Measurements from ENCODE around the gene ROBO2. TPM values are rescaled to one million over a fixed set of nuclear protein-coding genes. Genes with fewer than 3 reads are reported as not detected.

Gene ROBO2
- total RNA-seq, 1 donor from 2014 or later: 22.7 TPM

DNA sequence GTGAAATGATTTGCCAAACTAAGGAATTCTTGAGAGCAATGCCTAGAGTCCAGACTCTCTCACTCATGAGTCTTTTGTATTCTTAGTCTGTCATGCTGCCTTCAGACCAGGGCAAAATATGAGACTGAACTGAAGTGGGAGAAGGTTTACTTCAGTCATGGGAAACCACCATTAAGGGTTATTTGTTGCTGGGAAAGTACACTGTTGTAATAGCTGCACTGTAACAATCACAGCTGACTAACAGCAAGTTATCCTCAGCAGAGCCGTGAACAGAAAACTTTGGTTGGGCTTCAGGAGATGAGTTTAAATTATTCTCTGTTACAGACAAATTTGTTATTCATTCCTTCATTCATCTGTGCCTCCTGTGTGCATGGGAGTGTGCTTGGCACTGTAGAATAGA, 258.5 kb downstream of the ROBO2 start:
- Mint-ChIP-seq H3K4me3 (no peak overlapping the region), H3K36me3 (no peaks in the 10 kb centered on the region), H3K27me3 (no peaks in the 10 kb centered on the region), H3K27ac (no peak overlapping the region), H3K9me3 (peaks cover 5% of the 10 kb centered on the region), H3K4me1 (ENCODE audit: unreplicated experiment) (no peaks in the 10 kb centered on the region)
- no peak for TF ChIP-seq CTCF (conservative IDR thresholded peaks at IDR 0.05)
- no peak for DNase-seq (ENCODE audit: extremely low spot score, unreplicated experiment)

DNA sequence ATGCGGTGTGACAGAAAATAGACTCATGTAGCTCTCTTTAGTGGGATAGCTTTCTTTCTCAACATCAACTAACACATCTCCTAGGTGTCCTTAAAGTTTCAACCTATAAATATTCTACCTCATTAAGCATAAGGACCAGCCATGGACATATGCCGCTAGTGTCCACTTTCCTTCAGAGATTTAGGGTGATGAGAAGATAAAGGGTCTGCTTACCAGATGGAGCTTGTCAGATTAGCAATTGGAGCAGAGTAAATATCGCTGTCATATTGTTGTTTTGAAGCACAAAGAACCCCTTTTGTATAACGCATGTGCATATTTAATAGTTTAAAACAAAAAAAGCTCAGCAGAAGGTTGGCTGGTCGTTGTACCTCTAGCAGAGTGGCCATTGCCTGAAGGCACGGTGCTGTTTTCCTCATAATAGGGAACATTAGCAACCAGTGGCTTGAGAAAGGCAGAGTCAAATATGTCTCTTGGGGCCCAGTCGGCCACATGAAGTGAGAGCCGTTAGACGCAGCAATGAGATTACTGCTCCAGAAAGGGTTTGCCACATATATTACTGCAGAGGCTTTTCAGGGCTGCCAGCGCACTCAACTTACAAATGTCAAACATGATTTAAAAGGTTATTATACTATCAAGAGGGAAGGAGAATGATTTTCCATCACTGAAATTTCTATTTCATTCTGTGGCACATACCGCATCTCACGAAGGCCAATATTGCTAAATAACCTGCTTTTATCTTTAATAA, 264.2 kb downstream of the ROBO2 start:
- H3K27ac Mint-ChIP-seq: no peak overlapping the region
- H3K27me3 Mint-ChIP-seq: no peaks in the 10 kb centered on the region
- TF ChIP-seq CTCF (conservative IDR thresholded peaks at IDR 0.05): no peak
- no peaks in the 10 kb centered on the region for H3K36me3 Mint-ChIP-seq
- no peak for DNase-seq (ENCODE audit: extremely low spot score, unreplicated experiment)
- H3K9me3 Mint-ChIP-seq: no peaks in the 10 kb centered on the region
- no peak overlapping the region for H3K4me3 Mint-ChIP-seq
- H3K4me1 Mint-ChIP-seq (ENCODE audit: unreplicated experiment): peaks cover 7% of the 10 kb centered on the region

- Mint-ChIP-seq H3K27ac (no peak overlapping the region), H3K36me3 (no peaks in the 10 kb centered on the region), H3K4me3 (no peak overlapping the region)
These were observed 264.8 kb downstream of the ROBO2 start for GRCh38 chr3:77304700-77305021.

DNA sequence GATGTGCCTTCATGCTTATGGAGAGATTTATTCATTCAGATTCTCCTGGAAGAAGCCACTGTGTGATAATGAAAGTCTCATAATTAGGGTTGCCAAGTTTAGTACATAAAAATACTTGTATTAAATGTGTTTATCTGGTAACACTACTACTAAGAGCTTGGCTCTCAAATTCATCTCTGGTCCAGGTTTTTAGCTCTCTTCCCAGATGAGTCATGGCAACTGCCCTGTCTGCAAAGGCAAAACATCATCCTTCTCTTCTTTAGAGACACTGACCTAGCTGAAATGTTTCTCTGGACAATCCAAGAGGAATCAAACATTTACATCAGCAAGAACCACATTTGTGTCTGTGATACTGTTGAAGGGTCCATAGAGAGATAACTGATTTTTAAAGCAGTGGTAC, 269.6 kb downstream of the ROBO2 start:
- no peaks in the 10 kb centered on the region for H3K9me3 Mint-ChIP-seq
- DNase-seq (ENCODE audit: extremely low spot score, unreplicated experiment): no peak
- no peak for TF ChIP-seq CTCF (conservative IDR thresholded peaks at IDR 0.05)
- H3K27ac Mint-ChIP-seq: no peak overlapping the region
- peaks cover 4% of the 10 kb centered on the region for H3K4me1 Mint-ChIP-seq (ENCODE audit: unreplicated experiment)
- H3K27me3 Mint-ChIP-seq: no peaks in the 10 kb centered on the region
- H3K36me3 Mint-ChIP-seq: no peaks in the 10 kb centered on the region
- no peak overlapping the region for H3K4me3 Mint-ChIP-seq

More at GRCh38 chr3:77304700-77305021, 264.8 kb downstream of the ROBO2 start:
- Mint-ChIP-seq H3K4me1 (ENCODE audit: unreplicated experiment) (peaks cover 7% of the 10 kb centered on the region), H3K9me3 (no peaks in the 10 kb centered on the region), H3K27me3 (no peaks in the 10 kb centered on the region)
- no peak for DNase-seq (ENCODE audit: extremely low spot score, unreplicated experiment)
- TF ChIP-seq CTCF (conservative IDR thresholded peaks at IDR 0.05): no peak

GRCh38 chr3:77313843-77314242, 273.9 kb downstream of the ROBO2 start:
- Mint-ChIP-seq H3K27me3 (no peaks in the 10 kb centered on the region), H3K9me3 (no peaks in the 10 kb centered on the region), H3K27ac (no peak overlapping the region), H3K36me3 (no peaks in the 10 kb centered on the region), H3K4me3 (no peak overlapping the region), H3K4me1 (ENCODE audit: unreplicated experiment) (no peaks in the 10 kb centered on the region)
- DNase-seq (ENCODE audit: extremely low spot score, unreplicated experiment): no peak
- no peak for TF ChIP-seq CTCF (conservative IDR thresholded peaks at IDR 0.05)

All from type B pancreatic cell (in vitro differentiated cells).